GM18505 (cell line): ENCODE measurements around the gene MSI2.
"Not testable (repeated sequence)": the region's sequence is repeated elsewhere in the genome, so short reads cannot be mapped to it uniquely, and the experiment has no call there.

Experiments used
- ATAC-seq: cut with Tn5 transposase; IDR thresholded peaks from one replicate; pipeline ENCODE4 v1.9.1; 2021; ENCODE audit not compliant: unreplicated experiment
- POLR2A ChIP-seq: IDR thresholded peaks from 4 replicates; pipeline ENCODE4 v1.6.1; 2011; ENCODE audit warnings: borderline replicate concordance; ENCODE audit not compliant: insufficient read depth, insufficient read length; ENCODE audit errors: extremely low read depth

MSI2 gene

DNA sequence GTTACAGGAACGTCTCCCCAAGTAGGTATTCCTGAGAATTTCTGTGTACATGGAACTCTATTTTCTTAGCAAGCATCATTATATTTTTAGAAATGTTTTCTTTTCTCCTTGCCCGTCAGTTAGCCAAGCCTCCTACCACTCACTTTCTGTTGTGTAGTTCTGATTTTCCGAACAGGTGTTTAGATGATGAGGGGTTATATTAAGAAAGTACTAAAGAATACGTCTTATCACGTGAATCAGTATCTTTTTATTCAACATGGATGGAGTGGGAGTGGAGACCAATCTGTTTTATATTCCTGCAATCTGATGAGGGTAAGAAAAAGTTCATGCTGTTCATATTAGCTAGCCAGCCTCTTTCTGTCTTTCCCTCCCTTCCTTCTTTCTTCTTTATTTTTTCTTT, 29.4 kb downstream of the MSI2 start:
- no peak for ATAC-seq
- no peak for TF ChIP-seq POLR2A

DNA sequence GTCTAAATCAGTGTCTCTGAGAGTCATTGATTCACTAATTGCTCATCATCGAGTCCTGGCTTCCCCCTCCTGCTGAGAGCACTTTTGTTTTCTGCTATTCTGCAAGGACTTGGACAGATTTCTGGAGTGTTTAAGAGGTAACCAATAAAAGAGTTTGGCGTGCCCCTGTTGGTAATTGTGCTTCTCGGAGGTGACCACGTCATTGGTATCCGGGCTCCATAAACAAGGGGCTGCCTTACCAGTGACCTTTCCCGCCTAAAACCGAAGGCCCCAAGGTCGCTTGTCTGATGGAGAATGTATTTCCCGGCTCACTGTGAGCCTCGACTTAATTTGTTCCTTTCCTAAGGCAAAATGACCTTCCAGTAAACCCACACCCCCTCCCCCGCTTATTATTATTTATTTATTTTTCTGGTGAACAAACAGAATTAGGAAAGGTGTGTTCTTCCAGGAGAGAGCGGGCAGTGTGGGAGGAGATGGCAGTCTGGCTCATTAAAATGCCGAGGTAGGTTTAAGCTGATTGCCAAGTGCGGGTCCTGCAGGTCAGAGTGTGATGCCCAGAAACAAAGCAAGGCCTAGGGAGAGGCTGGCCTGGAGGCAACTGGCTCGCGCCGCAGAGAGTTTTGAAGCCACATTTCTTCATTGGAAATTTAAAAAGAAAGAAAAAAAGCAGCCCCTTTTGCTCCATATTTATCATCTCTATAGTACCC, 30.2 kb downstream of the MSI2 start:
- ATAC-seq: no peak
- TF ChIP-seq POLR2A: no peak

DNA sequence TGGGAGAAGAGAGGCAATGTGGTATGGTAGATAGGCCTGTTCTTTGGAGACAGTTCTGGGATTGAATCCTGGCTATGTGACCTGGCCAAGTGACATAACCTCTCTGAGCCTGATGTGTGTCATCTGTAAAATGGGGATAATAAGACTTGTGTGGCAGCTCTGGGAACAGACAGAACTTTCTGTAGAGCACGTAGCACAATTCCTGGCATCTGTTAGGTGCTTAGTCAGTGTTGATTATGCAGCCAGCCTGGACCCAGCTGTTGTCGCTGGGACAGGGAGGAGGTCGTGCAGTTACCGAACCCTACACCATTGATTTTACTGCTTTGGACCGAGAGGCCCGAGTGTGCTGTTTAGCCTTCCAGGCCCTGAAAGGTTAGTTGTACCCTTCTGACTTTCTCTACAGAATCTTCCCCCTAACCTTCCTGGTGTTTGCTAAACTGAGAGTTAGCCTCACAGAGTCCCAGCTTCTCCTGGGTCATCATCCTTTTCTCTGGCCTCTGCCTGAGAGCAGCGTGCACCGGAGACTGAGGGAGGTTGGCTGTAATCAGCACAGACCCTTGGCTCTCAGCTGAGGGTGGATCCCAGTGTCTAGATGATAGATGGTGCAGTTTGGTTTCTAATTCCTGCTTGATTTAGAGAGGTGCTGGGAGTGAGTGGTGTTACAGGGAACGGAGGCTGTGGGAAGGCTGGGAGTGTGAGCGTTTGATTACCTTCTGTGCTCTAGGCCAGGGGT, 31.9 kb downstream of the MSI2 start:
- TF ChIP-seq POLR2A: no peak
- no peak for ATAC-seq

DNA sequence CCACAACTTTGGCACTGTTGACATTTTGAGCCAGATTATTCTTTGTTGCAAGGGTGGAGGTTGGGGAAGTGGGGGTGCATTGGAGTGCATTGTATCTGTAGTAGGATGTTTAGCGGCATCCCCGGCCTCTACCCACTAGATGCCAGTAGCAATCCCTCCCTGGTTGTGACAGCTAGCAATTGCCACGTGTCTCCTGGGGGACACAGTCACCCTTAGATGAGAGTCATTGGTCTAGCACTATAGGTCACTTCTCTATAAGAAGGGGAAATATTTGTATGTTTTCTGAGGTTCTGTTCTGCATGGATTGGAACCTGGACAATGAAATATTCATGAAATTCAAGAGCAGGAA, 32.4 kb downstream of the MSI2 start:
- no peak for ATAC-seq
- no peak for TF ChIP-seq POLR2A

DNA sequence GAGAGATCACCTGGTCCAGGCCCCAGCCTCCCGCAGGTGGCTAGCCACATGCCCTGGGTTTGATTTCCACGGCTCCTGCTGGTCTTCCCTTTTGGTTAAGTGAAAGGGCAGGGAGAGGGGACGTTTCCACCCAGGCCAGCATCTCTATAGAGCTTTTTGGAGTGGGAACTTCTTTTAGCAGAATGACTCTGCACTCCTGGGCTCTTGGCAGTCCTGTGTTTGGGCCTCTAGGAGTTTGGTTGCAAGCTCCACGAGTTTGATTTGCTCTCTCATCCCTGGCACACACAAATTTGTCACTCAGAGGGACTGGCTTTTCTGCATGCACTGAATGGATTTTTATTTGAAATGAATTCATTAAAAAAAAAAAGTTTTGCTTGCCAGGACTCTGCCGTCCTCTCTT, 32.8 kb downstream of the MSI2 start:
- no peak for ATAC-seq
- TF ChIP-seq POLR2A: no peak

- ATAC-seq: no peak
- TF ChIP-seq POLR2A: no peak
These were observed 33.3 kb downstream of the MSI2 start for GRCh38 chr17:57289613-57290012.

GRCh38 chr17:57290981-57291380, 34.7 kb downstream of the MSI2 start:
- no peak for ATAC-seq
- TF ChIP-seq POLR2A: no peak

- no peak for ATAC-seq
- TF ChIP-seq POLR2A: no peak
These were observed 35.8 kb downstream of the MSI2 start for GRCh38 chr17:57292091-57292490.

- no peak for ATAC-seq
- no peak for TF ChIP-seq POLR2A
These were observed 36.8 kb downstream of the MSI2 start for GRCh38 chr17:57293077-57293476.

DNA sequence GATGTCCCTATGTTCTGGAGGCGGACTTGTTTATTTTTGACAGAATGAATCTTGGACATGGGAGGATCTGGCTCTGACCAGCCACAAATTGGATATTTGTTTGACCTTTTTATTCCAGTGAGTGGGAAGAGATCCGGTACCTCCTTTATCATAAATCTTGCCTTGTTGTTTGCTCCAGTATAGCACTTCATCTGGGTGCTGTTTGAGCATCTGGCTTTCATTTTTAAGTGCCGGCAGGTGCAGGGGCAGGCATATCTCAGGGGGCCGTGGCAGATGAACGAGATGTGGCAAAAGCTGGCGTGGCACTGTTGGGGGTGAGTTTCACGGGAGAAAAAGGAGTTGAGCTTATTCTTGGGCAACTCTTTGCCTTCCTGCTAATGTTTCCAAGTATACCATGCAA, 37.8 kb downstream of the MSI2 start:
- ATAC-seq: no peak
- no peak for TF ChIP-seq POLR2A

DNA sequence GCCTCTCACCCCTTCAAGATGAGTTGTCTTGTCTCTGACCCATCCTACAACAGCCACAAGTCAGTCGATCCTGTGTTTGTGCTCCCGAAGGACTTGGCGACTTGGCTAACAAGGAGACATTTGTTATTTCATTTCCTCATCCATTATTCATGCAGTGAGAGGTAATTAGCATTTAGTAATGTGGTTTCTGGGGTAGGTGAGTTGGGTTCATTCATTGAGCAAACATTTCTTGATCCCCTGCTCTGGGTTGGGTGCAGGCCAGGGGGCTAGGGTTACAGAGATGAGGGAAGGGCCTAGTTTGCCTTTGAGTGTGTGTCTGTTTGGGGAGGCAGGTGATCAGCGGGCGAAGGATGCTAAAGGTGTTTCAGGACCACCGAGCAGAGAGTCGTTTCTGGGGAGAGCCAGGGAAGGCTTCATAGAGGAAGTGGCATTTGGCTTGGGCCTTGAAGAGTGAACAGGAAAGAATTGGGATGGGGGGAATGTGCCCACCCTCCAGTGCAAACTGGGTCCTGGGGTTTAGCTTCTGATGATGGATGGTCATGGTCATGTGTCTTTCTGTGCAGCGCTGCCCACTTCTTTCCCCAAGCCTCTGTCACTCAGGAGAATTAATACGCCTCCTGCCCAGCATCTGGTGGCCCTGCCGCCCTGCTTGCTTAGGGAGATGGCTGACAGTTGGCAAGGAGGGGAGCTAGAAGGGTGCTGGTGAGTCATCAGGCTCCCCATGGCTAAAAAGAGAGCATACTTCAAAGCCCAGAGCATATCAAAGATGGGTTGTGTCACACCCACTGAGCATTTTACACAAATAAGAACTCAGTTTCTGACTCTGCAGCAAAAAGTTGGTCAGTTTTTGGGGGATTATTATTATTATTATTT, 38.5 kb downstream of the MSI2 start:
- ATAC-seq: no peak
- TF ChIP-seq POLR2A: no peak

DNA sequence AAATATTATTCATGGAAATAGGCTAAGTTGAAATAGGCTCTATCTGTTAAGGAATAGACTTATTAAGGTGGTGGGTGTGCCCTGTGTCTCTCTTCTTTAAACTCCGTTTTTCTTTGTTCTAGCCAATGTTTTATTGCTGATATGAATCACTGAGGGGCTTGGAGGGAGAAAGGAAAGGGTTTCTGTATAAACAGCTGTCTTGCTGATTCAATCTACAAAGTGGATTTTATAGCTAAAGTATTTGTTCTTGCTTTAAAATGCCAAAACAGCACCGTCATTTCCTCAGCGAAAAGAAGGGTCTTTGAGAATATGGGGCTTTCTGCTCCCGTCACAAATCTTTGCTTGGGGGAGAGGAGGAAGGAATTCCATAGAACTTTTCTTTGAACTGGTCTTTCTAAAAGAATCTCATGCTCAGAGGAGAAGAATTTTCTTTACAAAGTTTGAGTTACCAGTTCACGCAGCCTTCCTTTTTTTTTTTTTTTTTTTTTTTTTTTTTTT, 39.3 kb downstream of the MSI2 start:
- TF ChIP-seq POLR2A: no peak
- ATAC-seq: no peak

GRCh38 chr17:57296231-57296630, 39.9 kb downstream of the MSI2 start:
- TF ChIP-seq POLR2A: no peak

GRCh38 chr17:57299176-57299575, 42.9 kb downstream of the MSI2 start:
- ATAC-seq: no peak
- TF ChIP-seq POLR2A: no peak

More at GRCh38 chr17:57296231-57296630, 39.9 kb downstream of the MSI2 start:
- ATAC-seq: no peak

- ATAC-seq: not testable (repeated sequence)
These were observed 44.3 kb downstream of the MSI2 start for GRCh38 chr17:57300592-57300991.
